SK-N-SH treated with all-trans-retinoic acid at 6 μM for 48 hours (cell line): ENCODE data around the gene GRIP1.

Experiments used
- ATAC-seq: fragments of 200-7000 bp; cut with Tn5 transposase; 3 replicates; pipeline ENCODE4 v1.9.1; 2020; ENCODE audit warnings: mild to moderate bottlenecking, moderate library complexity
- ARNTL ChIP-seq: fragments of 450-650 bp; formaldehyde crosslinking; IDR thresholded peaks from 2 replicates; pipeline ENCODE4 v1.5.0; 2020; ENCODE audit warnings: low read depth, mild to moderate bottlenecking, moderate library complexity, borderline replicate concordance
- BACH2 ChIP-seq: fragments of 250-450 bp; sonication (Bioruptor Pico); IDR thresholded peaks from 2 replicates; pipeline ENCODE4 v1.9.0; 2021; ENCODE audit warnings: mild to moderate bottlenecking, borderline replicate concordance
- CSDC2 ChIP-seq: fragments of 250-450 bp; sonication (Bioruptor Pico); IDR thresholded peaks from 2 replicates; pipeline ENCODE4 v1.5.0; 2020; ENCODE audit warnings: mild to moderate bottlenecking, moderate library complexity
- CSRNP3 ChIP-seq: fragments of 250-450 bp; sonication (Bioruptor Pico); IDR thresholded peaks from 2 replicates; pipeline ENCODE4 v1.5.1; 2021; ENCODE audit warnings: mild to moderate bottlenecking, moderate library complexity
- ESRRG ChIP-seq: fragments of 250-450 bp; sonication (Bioruptor Pico); IDR thresholded peaks from 2 replicates; pipeline ENCODE4 v1.6.1; 2021; ENCODE audit warnings: mild to moderate bottlenecking
- GLIS3 ChIP-seq: fragments of 250-450 bp; sonication (Bioruptor Pico); IDR thresholded peaks from 2 replicates; pipeline ENCODE4 v1.5.0; 2020; ENCODE audit warnings: mild to moderate bottlenecking, moderate library complexity
- ISL1 ChIP-seq: fragments of 250-450 bp; sonication (Bioruptor Pico); IDR thresholded peaks from 2 replicates; pipeline ENCODE4 v2.1.2; 2022; ENCODE audit warnings: mild to moderate bottlenecking, moderate library complexity
- OSR1 ChIP-seq: fragments of 250-450 bp; sonication (Bioruptor Pico); IDR thresholded peaks from 2 replicates; pipeline ENCODE4 v1.8.0; 2022; ENCODE audit warnings: moderate library complexity, mild to moderate bottlenecking, inconsistent platforms
- PATZ1 ChIP-seq: fragments of 250-450 bp; sonication (Bioruptor Pico); IDR thresholded peaks from 2 replicates; pipeline ENCODE4 v1.8.0; 2020; ENCODE audit warnings: mild to moderate bottlenecking, moderate library complexity, borderline replicate concordance
- POU6F1 ChIP-seq: fragments of 250-450 bp; sonication (Bioruptor Pico); IDR thresholded peaks from 2 replicates; pipeline ENCODE4 v1.8.0; 2021; ENCODE audit warnings: low read depth, mild to moderate bottlenecking, moderate library complexity, borderline replicate concordance
- PPARA ChIP-seq: fragments of 250-450 bp; sonication (Bioruptor Pico); IDR thresholded peaks from 2 replicates; pipeline ENCODE4 v1.5.0; 2020; ENCODE audit warnings: mild to moderate bottlenecking, borderline replicate concordance
- RARB ChIP-seq: fragments of 250-450 bp; sonication (Bioruptor Pico); IDR thresholded peaks from 2 replicates; pipeline ENCODE4 v1.8.0; 2021; ENCODE audit warnings: mild to moderate bottlenecking, moderate library complexity
- SNAI2 ChIP-seq: fragments of 250-450 bp; sonication (Bioruptor Pico); IDR thresholded peaks from 2 replicates; pipeline ENCODE4 v1.5.0; 2020; ENCODE audit warnings: mild to moderate bottlenecking, moderate library complexity
- TCF4 ChIP-seq: fragments of 250-450 bp; sonication (Bioruptor Pico); IDR thresholded peaks from 2 replicates; pipeline ENCODE4 v1.8.0; 2021; ENCODE audit warnings: mild to moderate bottlenecking, moderate library complexity, borderline replicate concordance
- TOX ChIP-seq: fragments of 250-450 bp; sonication (Bioruptor Pico); IDR thresholded peaks from 2 replicates; pipeline ENCODE4 v1.8.0; 2021; ENCODE audit warnings: mild to moderate bottlenecking, moderate library complexity, borderline replicate concordance
- TSHZ2 ChIP-seq: fragments of 250-450 bp; sonication (Bioruptor Pico); IDR thresholded peaks from 2 replicates; pipeline ENCODE4 v1.5.0; 2020; ENCODE audit warnings: mild to moderate bottlenecking, moderate library complexity
- ZC3H10 ChIP-seq: fragments of 250-450 bp; sonication (Bioruptor Pico); IDR thresholded peaks from 2 replicates; pipeline ENCODE4 v1.5.1; 2021; ENCODE audit warnings: mild to moderate bottlenecking, moderate library complexity
- ZFP3 ChIP-seq: fragments of 250-450 bp; sonication (Bioruptor Pico); IDR thresholded peaks from 2 replicates; pipeline ENCODE4 v1.5.0; 2020; ENCODE audit warnings: mild to moderate bottlenecking, moderate library complexity
- ZFP30 ChIP-seq: fragments of 450-650 bp; formaldehyde crosslinking; IDR thresholded peaks from 2 replicates; pipeline ENCODE4 v1.5.0; 2022; ENCODE audit warnings: mild to moderate bottlenecking, moderate library complexity
- ZNF565 ChIP-seq: fragments of 450-650 bp; formaldehyde crosslinking; conservative IDR thresholded peaks from 2 replicates; pipeline ENCODE4 v1.5.0; 2020; ENCODE audit warnings: low read depth, mild to moderate bottlenecking, moderate library complexity
- ZNF70 ChIP-seq: fragments of 450-650 bp; formaldehyde crosslinking; IDR thresholded peaks from 2 replicates; pipeline ENCODE4 v1.5.0; 2020; ENCODE audit warnings: mild to moderate bottlenecking, moderate library complexity
- ZNF8 ChIP-seq: fragments of 450-650 bp; formaldehyde crosslinking; IDR thresholded peaks from 2 replicates; pipeline ENCODE4 v1.5.0; 2020; ENCODE audit warnings: mild to moderate bottlenecking, moderate library complexity

Gene GRIP1

GRCh38 chr12:66516561-66516960, 162.3 kb downstream of the GRIP1 start:
- ATAC-seq, result no peak
- no peak for TF ChIP-seq TCF4
- TF ChIP-seq, all 23 proteins: peak for 0

GRCh38 chr12:66516133-66516532, 162.7 kb downstream of the GRIP1 start:
- TF ChIP-seq TCF4, result no peak
- TF ChIP-seq ZC3H10 (CRISPR knock-in tag), result no peak
- no peak for TF ChIP-seq SNAI2 (CRISPR knock-in tag)
- no peak for TF ChIP-seq POU6F1 (CRISPR knock-in tag)
- TF ChIP-seq ZNF70 (CRISPR knock-in tag), result no peak
- TF ChIP-seq BACH2 (CRISPR knock-in tag), result no peak
- no peak for TF ChIP-seq ZNF565 (CRISPR knock-in tag)
- no peak for TF ChIP-seq ZFP30 (CRISPR knock-in tag)
- no peak for TF ChIP-seq ZNF8 (CRISPR knock-in tag)
- no peak for TF ChIP-seq PATZ1
- TF ChIP-seq ZFP3 (CRISPR knock-in tag), result no peak
- no peak for TF ChIP-seq CSRNP3 (CRISPR knock-in tag)
- TF ChIP-seq TSHZ2 (CRISPR knock-in tag), result no peak
- TF ChIP-seq ARNTL (CRISPR knock-in tag), result no peak
- no peak for TF ChIP-seq TOX (CRISPR knock-in tag)
- TF ChIP-seq RARB, result no peak
- TF ChIP-seq OSR1 (CRISPR knock-in tag), result no peak
- no peak for TF ChIP-seq CSDC2 (CRISPR knock-in tag)
- no peak for TF ChIP-seq PPARA (CRISPR knock-in tag)
- TF ChIP-seq ESRRG (CRISPR knock-in tag), result no peak
- TF ChIP-seq, all 23 proteins: peak for 0
- no peak for ATAC-seq

GRCh38 chr12:66514581-66514980, 164.3 kb downstream of the GRIP1 start:
- TF ChIP-seq OSR1 (CRISPR knock-in tag), result no peak
- ATAC-seq, result no peak

- TF ChIP-seq PATZ1 (no peak), TOX (CRISPR knock-in tag) (no peak), TSHZ2 (CRISPR knock-in tag) (no peak), ISL1 (CRISPR knock-in tag) (no peak), PPARA (CRISPR knock-in tag) (no peak), CSRNP3 (CRISPR knock-in tag) (no peak), ZNF70 (CRISPR knock-in tag) (no peak), ESRRG (CRISPR knock-in tag) (no peak), GLIS3 (CRISPR knock-in tag) (no peak), ZFP30 (CRISPR knock-in tag) (no peak), BACH2 (CRISPR knock-in tag) (no peak), ZC3H10 (CRISPR knock-in tag) (no peak), TCF4 (no peak)
- ATAC-seq, result no peak
These were observed 170.9 kb downstream of the GRIP1 start for GRCh38 chr12:66508025-66508424.
